ENCODE results near the gene LRRC58.
A peak's percentile ranks its signal among the peaks of the same experiment; 100 is the strongest.
"Not testable (repeated sequence)": the region's sequence is repeated elsewhere in the genome, so short reads cannot be mapped to it uniquely, and the experiment has no call there.

Gene LRRC58

GRCh38 chr3:120348991-120349854 is at the start of gene LRRC58:
Gene LRRC58 (minus strand): TSS chr3:120349354. CDS start chr3:120349243, 111 bp downstream.
- Histone ChIP-seq H3K36me3 (ENCODE audit: control insufficient read depth, insufficient read depth, low read length) (no peaks in the 10 kb centered on the region), H3K4me3 (ENCODE audit: low read depth, low read length) (peak within 1 kb of the TSS; percentile 84), H3K27me3 (ENCODE audit: control insufficient read depth, insufficient read depth, low read length) (peaks cover 10% of the 10 kb centered on the region), H3K9ac (ENCODE audit: low read depth, low read length) (peak within 1 kb of the TSS; percentile 71), H3K4me1 (ENCODE audit: control insufficient read depth, insufficient read depth, low read length) (peaks cover 9% of the 10 kb centered on the region), H3K9me3 (ENCODE audit: control insufficient read depth, insufficient read depth, low read length) (no peaks in the 10 kb centered on the region)

DNA sequence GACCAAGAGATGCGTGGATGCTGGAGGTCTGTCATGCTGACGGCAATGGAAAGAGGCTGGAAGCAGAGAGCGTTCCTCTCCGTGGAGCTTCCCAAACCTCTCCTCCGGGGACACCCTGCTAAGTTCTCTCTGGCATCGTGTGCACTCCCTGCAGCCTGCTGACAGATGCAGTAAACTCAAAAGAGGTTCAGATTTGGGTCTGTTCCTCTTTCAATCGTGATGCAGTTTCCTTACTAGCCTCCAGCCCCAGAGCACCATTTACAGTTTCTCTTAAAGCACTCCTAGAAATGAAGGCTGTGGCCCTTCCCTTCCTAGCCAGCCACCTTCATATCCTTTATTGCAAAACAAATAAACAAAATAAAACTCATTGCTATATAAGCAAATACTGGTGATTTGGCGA is 47.3 kb upstream of the LRRC58 start:
- Histone ChIP-seq H3K27me3 (ENCODE audit: control insufficient read depth, insufficient read depth, low read length) (no peaks in the 10 kb centered on the region), H3K9me3 (ENCODE audit: control insufficient read depth, insufficient read depth, low read length) (no peaks in the 10 kb centered on the region), H3K36me3 (ENCODE audit: control insufficient read depth, insufficient read depth, low read length) (peaks cover 21% of the 10 kb centered on the region), H3K4me1 (ENCODE audit: control insufficient read depth, insufficient read depth, low read length) (no peaks in the 10 kb centered on the region), H3K9ac (ENCODE audit: low read depth, low read length) (no peak overlapping the region), H3K4me3 (ENCODE audit: low read depth, low read length) (no peak overlapping the region)

DNA sequence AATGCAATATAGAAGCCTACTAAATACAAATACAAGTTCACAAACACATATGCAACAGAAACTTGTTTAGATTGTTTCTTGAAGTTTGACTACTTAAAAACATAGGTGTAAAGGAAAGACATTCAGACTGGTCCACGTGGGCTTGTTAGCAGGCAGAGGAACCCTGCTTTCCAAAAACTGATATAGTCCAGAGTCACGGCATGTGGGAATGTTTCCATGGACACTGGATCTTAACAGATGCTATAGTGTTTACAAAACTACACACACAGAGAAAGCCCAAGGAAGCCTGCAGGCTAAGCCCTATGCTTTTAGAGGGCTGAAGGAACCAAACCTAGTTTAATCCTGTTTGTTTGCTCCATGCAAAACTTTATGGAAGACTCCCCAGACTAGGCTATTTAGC is 45.2 kb upstream of the LRRC58 start:
- H3K9me3 ChIP-seq (ENCODE audit: control insufficient read depth, insufficient read depth, low read length) = no peaks in the 10 kb centered on the region
- H3K4me1 ChIP-seq (ENCODE audit: control insufficient read depth, insufficient read depth, low read length) = no peaks in the 10 kb centered on the region
- H3K4me3 ChIP-seq (ENCODE audit: low read depth, low read length) = no peak overlapping the region
- H3K36me3 ChIP-seq (ENCODE audit: control insufficient read depth, insufficient read depth, low read length) = peaks cover 7% of the 10 kb centered on the region
- H3K9ac ChIP-seq (ENCODE audit: low read depth, low read length) = no peak overlapping the region
- H3K27me3 ChIP-seq (ENCODE audit: control insufficient read depth, insufficient read depth, low read length) = no peaks in the 10 kb centered on the region

GRCh38 chr3:120393761-120394160 is 44.6 kb upstream of the LRRC58 start:
- Histone ChIP-seq H3K4me3 (ENCODE audit: low read depth, low read length) (no peak overlapping the region), H3K27me3 (ENCODE audit: control insufficient read depth, insufficient read depth, low read length) (no peaks in the 10 kb centered on the region), H3K9ac (ENCODE audit: low read depth, low read length) (no peak overlapping the region), H3K36me3 (ENCODE audit: control insufficient read depth, insufficient read depth, low read length) (peaks cover 5% of the 10 kb centered on the region), H3K9me3 (ENCODE audit: control insufficient read depth, insufficient read depth, low read length) (no peaks in the 10 kb centered on the region), H3K4me1 (ENCODE audit: control insufficient read depth, insufficient read depth, low read length) (no peaks in the 10 kb centered on the region)

DNA sequence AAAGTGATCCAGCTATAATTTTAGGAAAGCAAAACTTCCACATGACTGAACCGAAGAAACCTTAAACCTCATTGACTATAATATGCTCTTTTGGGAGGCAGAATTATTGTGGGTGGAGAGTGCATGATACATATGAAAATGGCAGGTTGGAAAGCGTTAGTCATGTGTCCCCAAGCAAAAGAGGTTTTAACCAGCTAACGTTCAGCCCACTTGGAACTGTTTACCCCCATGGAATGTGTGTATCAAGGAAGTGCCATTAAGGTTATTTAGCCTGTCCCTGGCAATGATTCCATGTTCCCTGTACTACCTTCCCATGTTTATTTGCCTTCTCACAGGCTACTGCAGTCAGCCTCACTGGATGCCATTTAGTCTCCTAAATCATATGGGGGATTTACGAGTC is 44.1 kb upstream of the LRRC58 start:
- Histone ChIP-seq H3K36me3 (ENCODE audit: control insufficient read depth, insufficient read depth, low read length) (peaks cover 5% of the 10 kb centered on the region), H3K27me3 (ENCODE audit: control insufficient read depth, insufficient read depth, low read length) (no peaks in the 10 kb centered on the region)

DNA sequence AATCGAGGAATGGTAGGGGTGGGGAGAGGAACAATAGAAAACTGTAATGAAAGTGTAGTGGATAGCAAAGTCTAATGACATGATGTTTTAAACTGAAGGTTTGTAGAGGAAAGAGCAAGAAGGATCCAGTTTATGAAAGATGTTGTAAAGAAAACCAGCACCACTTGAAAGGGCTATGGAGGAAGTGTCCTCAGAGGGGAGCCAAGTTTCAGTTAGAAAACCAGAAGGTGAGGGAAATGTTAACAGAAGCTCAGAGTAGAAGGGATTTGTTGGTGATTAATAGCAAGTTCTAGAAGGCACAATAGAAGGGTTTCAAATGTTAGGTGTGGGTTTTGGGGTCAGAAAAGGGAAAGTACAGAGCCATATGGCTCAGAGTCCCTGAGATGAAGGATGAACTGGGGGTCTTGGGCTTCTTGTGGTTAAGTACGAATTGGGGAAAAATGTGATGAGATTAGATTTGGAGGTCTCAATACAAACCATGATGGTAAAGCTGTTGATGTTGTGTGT is 33.8 kb upstream of the LRRC58 start:
- no peak overlapping the region for H3K4me3 ChIP-seq (ENCODE audit: low read depth, low read length)
- H3K4me1 ChIP-seq (ENCODE audit: control insufficient read depth, insufficient read depth, low read length) = no peaks in the 10 kb centered on the region
- no peaks in the 10 kb centered on the region for H3K27me3 ChIP-seq (ENCODE audit: control insufficient read depth, insufficient read depth, low read length)
- H3K9ac ChIP-seq (ENCODE audit: low read depth, low read length) = no peak overlapping the region
- H3K9me3 ChIP-seq (ENCODE audit: control insufficient read depth, insufficient read depth, low read length) = no peaks in the 10 kb centered on the region
- no peaks in the 10 kb centered on the region for H3K36me3 ChIP-seq (ENCODE audit: control insufficient read depth, insufficient read depth, low read length)

More for the DNA sequence above, 44.1 kb upstream of the LRRC58 start:
- no peak overlapping the region for H3K9ac ChIP-seq (ENCODE audit: low read depth, low read length)
- H3K4me3 ChIP-seq (ENCODE audit: low read depth, low read length) = no peak overlapping the region
- no peaks in the 10 kb centered on the region for H3K4me1 ChIP-seq (ENCODE audit: control insufficient read depth, insufficient read depth, low read length)
- H3K9me3 ChIP-seq (ENCODE audit: control insufficient read depth, insufficient read depth, low read length) = no peaks in the 10 kb centered on the region

DNA sequence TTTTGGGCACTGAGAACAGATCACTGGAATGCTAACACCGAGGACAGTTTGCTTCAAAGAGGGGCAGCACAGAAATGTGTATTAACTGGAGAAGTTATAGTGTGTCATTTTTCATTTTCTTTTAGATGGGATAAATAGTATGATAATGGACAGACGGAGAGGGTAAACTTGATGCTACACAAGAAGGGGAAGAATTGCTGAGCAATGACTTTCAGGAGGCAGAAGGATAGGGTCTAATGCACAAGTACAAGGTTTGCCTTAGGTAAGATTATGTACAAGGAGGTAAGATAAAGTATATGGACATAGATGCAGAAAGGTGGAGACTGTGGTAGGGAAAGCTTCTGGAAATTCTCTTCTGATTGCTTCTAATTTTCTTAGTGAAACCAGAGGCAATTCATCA is 32.3 kb upstream of the LRRC58 start:
- no peak overlapping the region for H3K9ac ChIP-seq (ENCODE audit: low read depth, low read length)
- no peaks in the 10 kb centered on the region for H3K36me3 ChIP-seq (ENCODE audit: control insufficient read depth, insufficient read depth, low read length)
- H3K4me3 ChIP-seq (ENCODE audit: low read depth, low read length) = no peak overlapping the region
- no peaks in the 10 kb centered on the region for H3K9me3 ChIP-seq (ENCODE audit: control insufficient read depth, insufficient read depth, low read length)
- H3K27me3 ChIP-seq (ENCODE audit: control insufficient read depth, insufficient read depth, low read length) = no peaks in the 10 kb centered on the region
- no peaks in the 10 kb centered on the region for H3K4me1 ChIP-seq (ENCODE audit: control insufficient read depth, insufficient read depth, low read length)

DNA sequence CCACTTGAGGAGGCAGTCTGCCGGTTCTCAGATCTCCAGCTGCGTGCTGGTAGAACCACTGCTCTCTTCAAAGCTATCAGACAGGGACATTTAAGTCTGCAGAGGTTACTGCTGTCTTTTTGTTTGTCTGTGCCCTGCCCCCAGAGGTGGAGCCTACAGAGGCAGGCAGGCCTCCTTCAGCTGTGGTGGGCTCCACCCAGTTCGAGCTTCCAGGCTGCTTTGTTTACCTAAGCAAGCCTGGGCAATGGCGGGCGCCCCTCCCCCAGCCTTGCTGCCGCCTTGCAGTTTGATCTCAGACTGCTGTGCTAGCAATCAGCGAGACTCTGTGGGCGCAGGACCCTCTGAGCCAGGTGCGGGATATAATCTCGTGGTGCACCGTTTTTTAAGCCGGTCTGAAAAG is 28.8 kb upstream of the LRRC58 start:
- H3K9me3 ChIP-seq (ENCODE audit: control insufficient read depth, insufficient read depth, low read length); H3K27me3 ChIP-seq (ENCODE audit: control insufficient read depth, insufficient read depth, low read length); H3K9ac ChIP-seq (ENCODE audit: low read depth, low read length); H3K4me3 ChIP-seq (ENCODE audit: low read depth, low read length); H3K4me1 ChIP-seq (ENCODE audit: control insufficient read depth, insufficient read depth, low read length); H3K36me3 ChIP-seq (ENCODE audit: control insufficient read depth, insufficient read depth, low read length): not testable (repeated sequence)

DNA sequence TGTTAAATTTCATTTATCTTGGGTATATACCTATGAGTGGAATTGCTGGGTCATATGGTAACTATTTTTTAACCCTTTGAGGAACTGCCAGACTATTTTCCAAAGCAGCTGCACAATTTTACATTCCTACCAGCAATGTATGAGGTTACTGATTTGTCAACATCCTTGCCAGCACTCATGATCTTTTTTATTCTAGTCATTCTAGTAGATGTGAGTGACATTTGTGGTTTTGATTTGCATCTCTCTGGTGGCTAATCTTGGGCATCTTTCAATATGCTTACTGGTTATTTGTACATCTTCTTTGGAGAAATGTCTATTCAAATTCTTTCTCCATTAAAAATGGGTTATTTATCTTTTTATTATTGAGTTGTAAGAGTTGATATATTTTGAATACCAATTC is 21.3 kb upstream of the LRRC58 start:
- Histone ChIP-seq H3K27me3 (ENCODE audit: control insufficient read depth, insufficient read depth, low read length) (no peaks in the 10 kb centered on the region), H3K4me3 (ENCODE audit: low read depth, low read length) (no peak overlapping the region), H3K9ac (ENCODE audit: low read depth, low read length) (no peak overlapping the region), H3K36me3 (ENCODE audit: control insufficient read depth, insufficient read depth, low read length) (no peaks in the 10 kb centered on the region), H3K9me3 (ENCODE audit: control insufficient read depth, insufficient read depth, low read length) (peaks cover 2% of the 10 kb centered on the region), H3K4me1 (ENCODE audit: control insufficient read depth, insufficient read depth, low read length) (no peaks in the 10 kb centered on the region)

- no peaks in the 10 kb centered on the region for H3K36me3 ChIP-seq (ENCODE audit: control insufficient read depth, insufficient read depth, low read length)
- no peak overlapping the region for H3K4me3 ChIP-seq (ENCODE audit: low read depth, low read length)
- H3K9ac ChIP-seq (ENCODE audit: low read depth, low read length) = no peak overlapping the region
- H3K9me3 ChIP-seq (ENCODE audit: control insufficient read depth, insufficient read depth, low read length) = peaks cover 2% of the 10 kb centered on the region
- H3K27me3 ChIP-seq (ENCODE audit: control insufficient read depth, insufficient read depth, low read length) = no peaks in the 10 kb centered on the region
- no peaks in the 10 kb centered on the region for H3K4me1 ChIP-seq (ENCODE audit: control insufficient read depth, insufficient read depth, low read length)
These were observed 19.9 kb upstream of the LRRC58 start for GRCh38 chr3:120369037-120369467.

GRCh38 chr3:120368172-120368571 is 19.0 kb upstream of the LRRC58 start:
- H3K36me3 ChIP-seq (ENCODE audit: control insufficient read depth, insufficient read depth, low read length) = no peaks in the 10 kb centered on the region
- H3K9me3 ChIP-seq (ENCODE audit: control insufficient read depth, insufficient read depth, low read length) = peaks cover 2% of the 10 kb centered on the region
- no peak overlapping the region for H3K9ac ChIP-seq (ENCODE audit: low read depth, low read length)
- H3K4me3 ChIP-seq (ENCODE audit: low read depth, low read length) = no peak overlapping the region
- no peaks in the 10 kb centered on the region for H3K27me3 ChIP-seq (ENCODE audit: control insufficient read depth, insufficient read depth, low read length)
- no peaks in the 10 kb centered on the region for H3K4me1 ChIP-seq (ENCODE audit: control insufficient read depth, insufficient read depth, low read length)

DNA sequence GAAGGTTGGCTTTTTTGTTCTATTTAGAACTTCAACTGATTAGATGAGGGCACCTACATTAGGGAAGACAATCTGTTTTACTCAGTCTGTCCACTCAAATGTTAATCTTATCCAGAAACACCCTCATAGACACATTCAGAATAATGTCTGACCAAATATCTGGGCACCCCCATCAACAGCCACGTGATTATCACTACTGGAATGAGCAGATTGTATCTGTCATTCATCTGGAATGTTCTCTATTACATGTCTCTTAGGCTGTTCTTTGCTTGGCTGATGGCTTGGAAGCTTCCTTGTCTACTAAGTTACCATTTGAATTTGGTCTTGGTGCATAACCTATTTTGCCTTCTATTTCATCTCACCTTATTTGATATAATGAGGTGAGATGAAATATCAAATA is 15.7 kb upstream of the LRRC58 start:
- H3K27me3 ChIP-seq (ENCODE audit: control insufficient read depth, insufficient read depth, low read length) = no peaks in the 10 kb centered on the region
- H3K4me3 ChIP-seq (ENCODE audit: low read depth, low read length) = no peak overlapping the region
- no peaks in the 10 kb centered on the region for H3K9me3 ChIP-seq (ENCODE audit: control insufficient read depth, insufficient read depth, low read length)
- no peaks in the 10 kb centered on the region for H3K4me1 ChIP-seq (ENCODE audit: control insufficient read depth, insufficient read depth, low read length)
- H3K9ac ChIP-seq (ENCODE audit: low read depth, low read length) = no peak overlapping the region
- H3K36me3 ChIP-seq (ENCODE audit: control insufficient read depth, insufficient read depth, low read length) = no peaks in the 10 kb centered on the region

All from iPS-15b (cell line).